Heart left ventricle (tissue), 16 donors: Measurements from ENCODE around the gene CTCFL. TPM values are rescaled to one million over a fixed set of nuclear protein-coding genes. Genes with fewer than 3 reads are reported as not detected.
A peak's percentile ranks its signal among the peaks of the same experiment; 100 is the strongest.

ENCODE experiments used
- ATAC-seq, 4 donors: fragments of 200-7000 bp; cut with Tn5 transposase; one replicate each; pipeline ENCODE4 v1.9.1; 2020 to 2022; ENCODE audit warnings: moderate library complexity in 4 of 4, mild to moderate bottlenecking in 3 of 4, moderate number of reproducible peaks in 1 of 4
- DNase-seq, 5 donors: peaks; one replicate each; pipeline ENCODE4 v3.0.0-alpha.2; 2020
- H3K27ac ChIP-seq, 12 donors: fragments of 200-600 bp; sonication (generic) in 4 of 12; one replicate each; pipeline versions ENCODE4 v1.5.0 to v1.8.0; 2016 to 2022; ENCODE audit warnings: mild to moderate bottlenecking in 2 of 12
- H3K27me3 ChIP-seq, 9 donors: fragments of 200-600 bp; sonication (generic) in 2 of 9; one replicate each; pipeline versions ENCODE4 v1.5.1 to v1.8.0; 2016 to 2022; ENCODE audit warnings: mild to moderate bottlenecking in 3 of 9
- H3K36me3 ChIP-seq, 9 donors: fragments of 200-600 bp; sonication (generic) in 2 of 9; one replicate each; pipeline versions ENCODE4 v1.5.0 to v1.8.0; 2018 to 2022; ENCODE audit warnings: mild to moderate bottlenecking in 2 of 9
- H3K4me1 ChIP-seq, 12 donors: fragments of 200-600 bp; sonication (generic) in 4 of 12; one replicate each; pipeline versions ENCODE4 v1.5.0 to v1.8.0; 2016 to 2022; ENCODE audit warnings: mild to moderate bottlenecking in 3 of 12
- H3K4me3 ChIP-seq, 12 donors: fragments of 200-600 bp; sonication (generic) in 4 of 12; one replicate each; pipeline versions ENCODE4 v1.5.0 to v1.8.0; 2017 to 2022; ENCODE audit warnings: mild to moderate bottlenecking in 9 of 12, moderate library complexity in 4 of 12
- H3K9me3 ChIP-seq, 12 donors: fragments of 200-600 bp; sonication (generic) in 4 of 12; one replicate each; pipeline versions ENCODE4 v1.5.0 to v1.8.0; 2016 to 2022; ENCODE audit warnings: mild to moderate bottlenecking in 1 of 12
- CTCF ChIP-seq, 12 donors: fragments of 200-600 bp; sonication (generic) in 4 of 12; IDR thresholded peaks; one replicate each; pipeline versions ENCODE4 v1.5.0 to v1.8.0; 2018 to 2022; ENCODE audit warnings: antibody characterized with exemption in 12 of 12, mild to moderate bottlenecking in 5 of 12
- POLR2A ChIP-seq, 2 donors: fragments of 450-650 bp; IDR thresholded peaks; one replicate each; pipeline ENCODE4 v1.6.1; 2017; ENCODE audit warnings: antibody characterized with exemption in 2 of 2, mild to moderate bottlenecking in 2 of 2, moderate library complexity in 2 of 2
- WGBS, 4 donors: extraction: QIAGEN DNeasy Blood & Tissue Kit in 2 of 4; methylation state at CpG; one replicate each; pipeline versions ENCODE4 v1.1.5 to v1.1.7; 2013 to 2018; 5-methylcytosine and 5-hydroxymethylcytosine counted together
- intact Hi-C, 10 donors: fragments of 100-400 bp; cut with DNase I; formaldehyde crosslinking; loops; one replicate each; pipeline versions ENCODE4 v1.11.1 to v1.14.2; 2022
- polyA plus RNA-seq, 2 donors: library from polyadenylated mRNA; stranded (reverse); fragments of 200-250 nt; gene quantifications; one replicate each; pipeline ENCODE4 v1.2.3, GENCODE V29; 2013
- total RNA-seq, 9 donors: library from RNA; depleted of rRNA in 2 of 9; stranded (reverse); fragments of >200 nt in 2 of 9; fragmentation: NEBNext Ultra II Directional in 3 of 9; extraction: Animal tissue kit (Norgen Biotek cat#: 25700) in 3 of 9; gene quantifications; one replicate each; pipeline versions ENCODE4 v1.1.0 to v1.2.4, GENCODE V29; 2016 to 2023
- donor health status: ischemic (EF 13 %, LVEDD 7.1; RV severe dilation, severe dysfunction).
- donor health status: healthy with polysubstance abuse.
- donor health status: DM: no; HTN: yes; CAD: no.
- donor health status: DM: no; HTN: no; CAD: no.
- donor health status: ischemic (EF 25% LVEDD 6.9; RV normal size, moderate dysfunction).
- donor health status: ischemic (EF 25% LVEDD 5.7; RV mildly dilated, moderate dysfunction).
- donor health status: healthy.
- donor health status: DM: yes; HTN: yes; CAD: no.
- donor health status: ischemic (EF 35%, LVEDD 5.7; RV mildly dilated, moderate dysfunction).
- donor health status: nonischemic (EF 11% LVEDD 7.7; RV severe dilation, severe dysfunction).
- donor health status: DM: yes; HTN: yes; CAD: no.
- donor health status: PGD.
- donor health status: ischemic (EF 29% LVEDD 5.4; RV normal size, mild dysfunction).
- donor health status: nonischemic (EF 23%, LVEDD 6.1; RV moderate dilation, normal function).

Gene CTCFL
- total and polyA plus RNA-seq, 11 donors: not detected

DNA sequence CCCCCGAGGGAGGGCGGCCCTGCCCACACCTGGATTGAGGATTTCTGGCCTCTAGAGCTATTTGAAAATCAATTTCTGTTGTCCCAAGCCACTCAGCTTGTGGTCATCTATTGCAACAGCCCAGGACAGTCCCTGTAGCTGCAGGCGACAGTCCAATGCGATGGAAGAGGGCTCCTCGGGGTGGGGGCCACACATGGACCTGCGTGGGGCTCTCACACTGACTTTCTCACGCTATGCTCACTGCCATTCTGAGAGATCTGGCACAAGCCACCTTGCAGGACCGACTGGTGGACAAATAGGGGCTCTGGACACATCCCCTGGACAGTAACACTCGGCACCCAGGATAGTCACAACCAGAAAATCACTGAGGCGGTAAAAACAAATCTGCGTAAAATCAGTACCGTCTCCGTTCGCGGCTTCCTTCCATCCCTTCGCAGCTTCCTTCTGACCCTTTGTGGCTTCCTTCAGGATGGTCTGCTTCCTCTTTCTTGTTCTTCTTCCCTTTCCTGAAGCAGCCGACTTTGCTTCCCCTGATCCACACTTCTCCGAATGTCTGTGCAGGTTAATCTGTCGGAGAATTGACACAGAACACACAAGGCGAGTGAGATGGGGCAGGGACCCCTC is 21.8 kb downstream of the CTCFL start:
- peaks cover 0 to 24% (median 0%) of the 10 kb centered on the region in 12 donors for H3K4me1 ChIP-seq
- TF ChIP-seq POLR2A (IDR thresholded peaks at IDR 0.05) (no peak), CTCF (IDR thresholded peaks at IDR 0.05) (no peak)
- peak in 1 of 5 donors; percentile 37 for DNase-seq
- H3K36me3 ChIP-seq: no peaks in the 10 kb centered on the region
- WGBS, 4 donors: 71 to 75% (median 74%) methylated on average over 20 of the region's 20 CpGs
- no peaks in the 10 kb centered on the region for H3K9me3 ChIP-seq
- H3K27me3 ChIP-seq: peaks cover 0 to 47% (median 0%) of the 10 kb centered on the region in 9 donors
- intact Hi-C loops: no loop called here
- ATAC-seq: peak in 2 of 4 donors; percentile 27 to 47
- no peak overlapping the region for H3K4me3 ChIP-seq
- H3K27ac ChIP-seq: peak overlapping the region in 1 of 12 donors; percentile 51

GRCh38 chr20:57502336-57502700 is 22.6 kb downstream of the CTCFL start:
- 92 to 94% (median 93%) methylated on average over 6 of the region's 6 CpGs for WGBS, 4 donors
- TF ChIP-seq CTCF (IDR thresholded peaks at IDR 0.05): no peak
- no peak for TF ChIP-seq POLR2A (IDR thresholded peaks at IDR 0.05)
- no peak overlapping the region for H3K27ac ChIP-seq
- no peak for DNase-seq
- H3K27me3 ChIP-seq: peaks cover 0 to 48% (median 0%) of the 10 kb centered on the region in 9 donors
- H3K4me1 ChIP-seq: peaks cover 0 to 25% (median 0%) of the 10 kb centered on the region in 12 donors
- ATAC-seq: no peak
- no peaks in the 10 kb centered on the region for H3K9me3 ChIP-seq
- no peak overlapping the region for H3K4me3 ChIP-seq
- intact Hi-C loops: no loop called here
- H3K36me3 ChIP-seq: no peaks in the 10 kb centered on the region

DNA sequence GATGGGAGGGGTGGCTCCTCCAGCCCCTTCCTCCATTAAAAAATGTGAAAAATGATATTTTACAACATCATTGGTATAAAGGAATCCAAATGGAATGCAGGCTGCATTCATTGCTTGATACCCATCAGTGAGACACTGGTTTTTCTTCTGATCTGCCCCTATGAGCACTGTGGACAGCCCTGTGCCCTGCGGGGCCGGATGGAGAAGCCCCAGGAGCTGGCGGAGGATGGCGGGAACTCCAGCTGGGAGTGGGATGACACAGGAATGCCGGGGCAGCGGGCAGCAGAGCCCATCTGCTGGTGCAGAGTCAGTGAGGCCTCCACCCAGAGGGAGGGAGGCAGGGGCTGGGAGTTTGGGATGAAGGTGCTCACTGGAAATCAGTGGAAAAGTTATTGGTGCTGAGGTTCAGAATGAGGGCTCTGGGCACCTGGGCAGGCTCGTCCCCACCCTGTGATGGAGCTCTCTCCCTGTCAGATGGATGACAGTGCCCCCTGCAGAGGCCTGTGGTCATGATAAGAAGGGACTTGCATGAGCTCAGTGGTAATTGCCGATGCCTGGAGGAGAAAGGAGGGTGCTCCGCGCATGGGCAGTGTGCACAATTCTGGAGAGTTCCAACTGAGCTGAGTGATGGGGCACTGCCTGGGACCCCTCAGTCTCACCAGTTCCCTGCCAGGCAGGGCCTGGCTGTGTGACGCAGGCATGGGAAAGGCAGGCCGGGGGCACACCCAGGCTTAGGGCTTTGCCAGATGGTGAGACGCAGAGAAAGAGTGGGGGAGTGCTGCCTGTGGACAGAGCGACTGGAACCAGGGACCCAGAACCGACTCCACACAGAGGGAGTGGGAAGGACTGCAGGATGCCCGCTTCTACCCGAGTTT is 23.2 kb downstream of the CTCFL start:
- no peak overlapping the region for H3K27ac ChIP-seq
- no peak for DNase-seq
- TF ChIP-seq POLR2A (IDR thresholded peaks at IDR 0.05) (no peak), CTCF (IDR thresholded peaks at IDR 0.05) (no peak)
- ATAC-seq: no peak
- peaks cover 0 to 44% (median 0%) of the 10 kb centered on the region in 9 donors for H3K27me3 ChIP-seq
- no peaks in the 10 kb centered on the region for H3K36me3 ChIP-seq
- no peaks in the 10 kb centered on the region for H3K9me3 ChIP-seq
- peaks cover 0 to 25% (median 0%) of the 10 kb centered on the region in 12 donors for H3K4me1 ChIP-seq
- no peak overlapping the region for H3K4me3 ChIP-seq
- intact Hi-C loops: no loop called here
- WGBS, 4 donors: 79 to 86% (median 81%) methylated on average over 17 of the region's 17 CpGs

DNA sequence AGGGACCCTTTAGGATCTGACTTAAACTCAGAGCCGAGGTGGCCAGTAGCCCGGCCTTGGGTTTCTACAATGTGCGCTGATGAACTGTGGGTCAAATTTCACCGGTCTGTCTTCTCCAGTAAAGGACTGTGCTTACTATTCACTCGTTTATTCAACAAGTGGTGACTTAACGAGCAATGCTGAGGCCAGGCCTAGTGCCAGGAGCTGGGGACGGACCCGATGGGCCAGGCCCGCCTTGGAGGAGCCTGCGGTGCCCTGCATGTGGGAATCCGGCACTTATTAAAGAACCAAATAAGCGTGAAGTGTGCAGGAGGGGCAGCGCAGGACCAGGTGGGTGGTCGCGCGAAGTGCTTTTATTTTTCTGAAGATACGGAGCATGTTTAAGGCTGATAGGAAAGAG is 24.0 kb downstream of the CTCFL start:
- no peak overlapping the region for H3K27ac ChIP-seq
- no peak overlapping the region for H3K4me3 ChIP-seq
- H3K36me3 ChIP-seq: no peaks in the 10 kb centered on the region
- TF ChIP-seq CTCF (IDR thresholded peaks at IDR 0.05) (no peak), POLR2A (IDR thresholded peaks at IDR 0.05) (no peak)
- no peak for DNase-seq
- H3K4me1 ChIP-seq: peaks cover 0 to 25% (median 0%) of the 10 kb centered on the region in 12 donors
- WGBS, 4 donors: 87 to 92% (median 89%) methylated on average over 17 of the region's 17 CpGs
- peaks cover 0 to 40% (median 0%) of the 10 kb centered on the region in 9 donors for H3K27me3 ChIP-seq
- intact Hi-C loops: no loop called here
- no peak for ATAC-seq
- no peaks in the 10 kb centered on the region for H3K9me3 ChIP-seq
